Neuron (in vitro differentiated cells): ENCODE data around the gene GLOD5.

Experiments used
- H2AFZ ChIP-seq: one replicate; pipeline ENCODE4 v1.6.1; 2013; ENCODE audit warnings: low read depth, mild to moderate bottlenecking, inconsistent platforms, low read length, moderate library complexity
- H3K27me3 ChIP-seq: one replicate; pipeline ENCODE4 v1.6.1; 2013; ENCODE audit warnings: low read length; ENCODE audit not compliant: insufficient read depth
- H3K36me3 ChIP-seq: one replicate; pipeline ENCODE4 v1.6.1; 2013; ENCODE audit warnings: low read length; ENCODE audit not compliant: insufficient read depth
- H3K4me1 ChIP-seq: one replicate; pipeline ENCODE4 v1.6.1; 2013; ENCODE audit warnings: low read length; ENCODE audit not compliant: insufficient read depth
- H3K4me3 ChIP-seq: 2 replicates; pipeline ENCODE4 v1.5.1; 2013; ENCODE audit warnings: mild to moderate bottlenecking, low read length, moderate library complexity
- H3K9me3 ChIP-seq: one replicate; pipeline ENCODE4 v1.6.1; 2013; ENCODE audit warnings: low read length

The GLOD5 gene

DNA sequence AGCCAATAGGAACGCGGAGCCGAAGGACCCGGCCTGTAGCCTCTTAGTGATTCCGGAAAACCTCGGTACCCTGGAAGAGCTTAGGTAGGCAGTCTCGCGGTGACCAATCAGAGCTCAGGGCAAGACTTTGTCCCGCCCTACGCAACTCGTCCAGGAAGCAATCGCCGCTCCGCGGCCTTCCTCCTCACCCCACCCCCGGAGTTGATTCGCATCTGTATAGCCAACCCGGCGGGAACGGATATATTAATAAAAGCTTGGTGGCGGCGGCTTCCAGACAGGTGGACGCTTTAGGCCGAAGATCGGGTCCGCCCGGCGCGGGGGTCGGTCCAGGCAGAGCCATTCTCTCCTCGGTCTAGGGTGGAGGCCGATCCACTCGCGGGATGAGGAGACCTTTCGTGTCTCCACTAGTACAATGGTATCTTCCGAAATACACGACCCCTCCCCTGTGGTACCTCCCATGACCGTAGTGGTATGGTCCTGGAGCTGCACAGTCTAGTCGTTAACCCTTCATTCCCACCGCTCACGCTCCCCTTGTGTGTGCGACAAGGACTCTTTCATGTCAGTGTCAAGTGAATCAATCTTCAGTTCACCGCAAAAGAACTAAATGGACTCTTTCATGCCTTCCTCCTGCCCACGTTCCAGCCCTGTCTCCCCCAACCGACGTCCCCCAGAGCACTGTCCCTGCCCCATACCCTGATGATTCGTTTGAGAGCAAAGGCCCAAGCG is 24.2 kb upstream of the GLOD5 start:
- peak overlapping the region; percentile 50 for H2AFZ ChIP-seq
- H3K9me3 ChIP-seq = no peaks in the 10 kb centered on the region
- H3K27me3 ChIP-seq = no peaks in the 10 kb centered on the region
- H3K4me1 ChIP-seq = peaks cover 7% of the 10 kb centered on the region
- peak overlapping the region; percentile 68 for H3K4me3 ChIP-seq
- H3K36me3 ChIP-seq = no peaks in the 10 kb centered on the region

DNA sequence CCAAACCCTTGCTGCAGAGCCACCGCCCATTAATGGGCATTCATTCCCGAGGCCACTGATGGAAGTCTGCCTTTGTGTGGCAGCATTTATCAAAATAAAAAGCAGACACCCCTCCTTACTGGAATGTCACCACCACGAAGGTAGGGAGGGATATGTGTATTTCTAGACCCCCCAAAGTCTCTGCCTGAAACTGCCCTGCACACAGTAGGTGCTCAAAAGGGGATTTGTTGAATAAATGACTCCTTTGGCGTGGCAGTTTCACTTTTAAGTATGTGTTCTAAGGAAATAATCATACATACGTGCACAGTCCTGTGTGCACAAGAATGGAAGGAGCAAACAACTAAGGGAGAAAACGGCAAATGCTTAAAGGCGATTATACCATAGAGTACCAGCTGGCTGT is 23.6 kb upstream of the GLOD5 start:
- H3K36me3 ChIP-seq = no peaks in the 10 kb centered on the region
- peaks cover 7% of the 10 kb centered on the region for H3K4me1 ChIP-seq
- peak overlapping the region; percentile 68 for H3K4me3 ChIP-seq
- peak overlapping the region; percentile 50 for H2AFZ ChIP-seq
- no peaks in the 10 kb centered on the region for H3K9me3 ChIP-seq
- H3K27me3 ChIP-seq = no peaks in the 10 kb centered on the region

DNA sequence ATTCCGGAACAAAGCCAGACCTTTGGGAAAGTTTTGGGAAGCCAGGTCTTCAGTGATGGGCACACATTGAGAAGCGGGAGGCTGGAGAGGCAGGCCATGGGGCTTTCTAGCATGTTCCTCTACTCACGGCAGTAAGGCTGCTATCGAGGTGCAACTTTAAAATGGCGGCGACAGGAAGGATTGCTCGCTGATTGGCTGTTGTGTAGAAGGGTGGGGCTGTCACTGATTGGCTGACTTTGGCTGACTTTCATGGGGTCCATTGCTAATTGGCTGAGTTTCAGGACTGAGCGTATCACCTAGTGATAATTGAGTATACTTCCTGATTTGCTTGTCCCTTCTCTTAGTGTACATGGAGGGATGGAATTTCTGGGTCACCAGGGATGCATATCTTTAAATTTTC is 19.7 kb upstream of the GLOD5 start:
- H3K4me3 ChIP-seq = no peak overlapping the region

DNA sequence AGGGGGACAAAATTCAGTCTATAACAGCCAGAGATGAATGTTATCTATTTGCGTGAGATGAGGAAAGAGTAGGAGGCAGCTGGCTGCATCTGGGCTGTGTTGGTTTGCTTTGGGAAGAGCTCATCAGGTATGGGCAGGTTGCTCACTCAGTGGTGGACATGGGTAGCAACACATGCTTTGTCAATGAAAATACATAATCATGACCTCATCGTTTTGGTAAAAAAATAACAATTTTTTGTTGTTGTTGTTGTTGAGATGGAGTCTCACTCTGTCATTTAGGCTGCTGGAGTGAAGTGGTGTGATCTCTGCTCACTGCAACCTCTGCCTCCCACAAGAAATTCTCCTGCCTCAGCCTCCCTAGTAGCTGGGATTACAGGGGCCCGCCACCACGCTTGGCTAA is 16.3 kb upstream of the GLOD5 start:
- no peak overlapping the region for H3K4me3 ChIP-seq
- H2AFZ ChIP-seq = no peak overlapping the region
- no peaks in the 10 kb centered on the region for H3K9me3 ChIP-seq
- H3K4me1 ChIP-seq = no peaks in the 10 kb centered on the region
- no peaks in the 10 kb centered on the region for H3K36me3 ChIP-seq
- no peaks in the 10 kb centered on the region for H3K27me3 ChIP-seq

More for the DNA sequence above, 19.7 kb upstream of the GLOD5 start:
- Histone ChIP-seq H3K9me3 (no peaks in the 10 kb centered on the region), H3K4me1 (peaks cover 7% of the 10 kb centered on the region), H3K27me3 (no peaks in the 10 kb centered on the region), H2AFZ (no peak overlapping the region), H3K36me3 (no peaks in the 10 kb centered on the region)

- Histone ChIP-seq H3K36me3 (no peaks in the 10 kb centered on the region), H3K9me3 (no peaks in the 10 kb centered on the region), H3K4me1 (no peaks in the 10 kb centered on the region), H2AFZ (no peak overlapping the region), H3K27me3 (no peaks in the 10 kb centered on the region), H3K4me3 (no peak overlapping the region)
Measured at GRCh38 chrX:48747415-48748016, 14.0 kb upstream of the GLOD5 start.

DNA sequence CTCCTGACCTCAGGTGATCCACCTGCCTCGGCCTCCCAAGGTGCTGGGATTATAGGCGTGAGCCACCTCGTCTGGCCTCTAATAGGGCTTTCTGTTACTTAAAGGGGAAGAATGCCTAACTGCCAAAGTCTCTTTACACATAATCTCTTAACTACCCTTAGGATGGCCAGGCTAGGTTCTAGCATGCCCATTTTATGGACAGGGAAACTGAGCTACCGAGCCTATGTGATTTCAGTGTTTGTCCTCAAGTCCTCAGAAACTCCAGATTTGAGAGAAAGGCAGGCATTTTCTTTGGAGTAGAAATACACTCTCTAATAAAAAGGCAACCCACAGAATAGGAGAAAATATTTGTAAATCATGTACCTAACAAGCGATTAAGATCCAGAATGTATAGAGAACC is 12.4 kb upstream of the GLOD5 start:
- Histone ChIP-seq H3K4me3 (no peak overlapping the region), H3K27me3 (no peaks in the 10 kb centered on the region), H3K36me3 (no peaks in the 10 kb centered on the region), H3K9me3 (no peaks in the 10 kb centered on the region), H3K4me1 (no peaks in the 10 kb centered on the region), H2AFZ (no peak overlapping the region)

GRCh38 chrX:48751343-48751742 is 10.2 kb upstream of the GLOD5 start:
- H3K4me1 ChIP-seq = no peaks in the 10 kb centered on the region
- no peaks in the 10 kb centered on the region for H3K27me3 ChIP-seq
- H3K36me3 ChIP-seq = no peaks in the 10 kb centered on the region
- no peak overlapping the region for H3K4me3 ChIP-seq
- H2AFZ ChIP-seq = no peak overlapping the region
- no peaks in the 10 kb centered on the region for H3K9me3 ChIP-seq

DNA sequence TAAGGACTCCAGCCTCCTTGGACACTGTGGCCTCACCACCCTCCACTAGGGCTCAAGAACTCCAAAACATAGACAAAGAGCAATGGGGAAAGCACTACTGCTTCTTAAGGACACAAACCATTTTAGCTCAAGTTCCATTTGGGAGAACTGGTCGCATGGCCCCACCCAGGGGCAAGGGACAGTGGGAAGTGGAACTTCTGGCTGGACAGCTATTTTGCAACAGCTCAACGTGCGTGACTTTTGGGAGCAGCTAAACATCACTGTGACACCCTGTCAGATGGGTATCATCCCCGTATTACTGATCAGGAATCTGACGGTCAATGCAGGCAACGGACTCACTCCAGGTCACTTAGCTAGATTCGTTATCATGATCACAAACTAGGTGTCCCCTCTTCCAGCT is 9.0 kb upstream of the GLOD5 start:
- H3K4me1 ChIP-seq = no peaks in the 10 kb centered on the region
- no peaks in the 10 kb centered on the region for H3K9me3 ChIP-seq
- H2AFZ ChIP-seq = no peak overlapping the region
- H3K27me3 ChIP-seq = no peaks in the 10 kb centered on the region
- no peaks in the 10 kb centered on the region for H3K36me3 ChIP-seq
- H3K4me3 ChIP-seq = no peak overlapping the region

GRCh38 chrX:48753708-48754228 is 7.8 kb upstream of the GLOD5 start:
- Histone ChIP-seq H2AFZ (no peak overlapping the region), H3K27me3 (no peaks in the 10 kb centered on the region), H3K9me3 (no peaks in the 10 kb centered on the region), H3K4me3 (no peak overlapping the region), H3K36me3 (no peaks in the 10 kb centered on the region), H3K4me1 (no peaks in the 10 kb centered on the region)

- no peaks in the 10 kb centered on the region for H3K36me3 ChIP-seq
- H3K4me3 ChIP-seq = no peak overlapping the region
- H3K27me3 ChIP-seq = peaks cover 2% of the 10 kb centered on the region
- no peaks in the 10 kb centered on the region for H3K4me1 ChIP-seq
- no peaks in the 10 kb centered on the region for H3K9me3 ChIP-seq
- no peak overlapping the region for H2AFZ ChIP-seq
Measured at GRCh38 chrX:48754238-48754637, 7.3 kb upstream of the GLOD5 start.

DNA sequence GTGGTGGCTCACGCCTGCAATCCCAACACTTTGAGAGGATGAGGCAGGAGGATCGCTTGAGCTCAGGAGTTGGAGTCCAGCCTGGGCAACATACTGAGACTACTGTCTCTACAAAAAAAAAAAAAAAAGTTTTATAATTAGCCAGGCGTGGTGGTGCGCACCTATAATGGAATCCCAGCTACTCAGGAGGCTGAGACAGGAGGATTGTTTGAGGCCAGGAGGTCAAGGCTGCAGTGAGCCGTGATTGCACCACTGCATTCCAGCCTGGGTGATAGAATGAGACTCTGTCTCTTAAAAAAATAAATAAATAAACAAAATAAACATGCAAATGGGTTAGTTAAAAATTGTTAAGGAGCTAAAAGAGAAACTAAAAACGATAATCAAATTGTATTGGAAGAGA is 7.7 kb downstream of the GLOD5 start:
- Histone ChIP-seq H2AFZ (no peak overlapping the region), H3K4me3 (no peak overlapping the region), H3K4me1 (no peaks in the 10 kb centered on the region), H3K36me3 (no peaks in the 10 kb centered on the region), H3K27me3 (peaks cover 2% of the 10 kb centered on the region), H3K9me3 (no peaks in the 10 kb centered on the region)

GRCh38 chrX:48770296-48770695 is 8.7 kb downstream of the GLOD5 start:
- no peak overlapping the region for H2AFZ ChIP-seq
- no peaks in the 10 kb centered on the region for H3K9me3 ChIP-seq
- no peaks in the 10 kb centered on the region for H3K4me1 ChIP-seq
- no peaks in the 10 kb centered on the region for H3K27me3 ChIP-seq
- H3K36me3 ChIP-seq = no peaks in the 10 kb centered on the region
- no peak overlapping the region for H3K4me3 ChIP-seq

- H2AFZ ChIP-seq = no peak overlapping the region
- H3K36me3 ChIP-seq = no peaks in the 10 kb centered on the region
- H3K4me1 ChIP-seq = no peaks in the 10 kb centered on the region
- no peaks in the 10 kb centered on the region for H3K9me3 ChIP-seq
- H3K27me3 ChIP-seq = no peaks in the 10 kb centered on the region
- H3K4me3 ChIP-seq = no peak overlapping the region
Measured at GRCh38 chrX:48772602-48773001, 11.1 kb downstream of the GLOD5 start.
